ENCODE results near the gene FAM47E.

Gene FAM47E

DNA sequence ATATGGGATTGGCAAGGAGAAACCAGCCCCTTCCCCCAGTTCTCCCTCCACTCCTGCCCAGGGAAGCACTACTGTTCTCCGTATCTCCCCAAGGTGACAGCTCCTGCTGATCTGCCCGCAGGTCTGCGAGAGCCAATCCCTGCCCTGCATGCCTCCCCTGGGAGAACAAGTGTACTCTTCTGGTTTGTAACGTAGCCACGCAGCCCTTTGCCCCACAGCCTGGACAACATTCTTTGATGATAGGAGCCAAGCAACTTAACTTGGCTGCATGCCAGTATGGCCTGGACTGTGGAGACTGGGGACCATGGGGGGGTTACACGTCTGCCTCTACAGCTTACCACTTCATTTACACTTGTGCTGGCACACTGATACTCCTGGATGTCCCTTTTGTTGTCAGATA, 57.0 kb downstream of the FAM47E start:
- H3K27ac Mint-ChIP-seq, result no peak overlapping the region
- peaks cover 23% of the 10 kb centered on the region for H3K27me3 Mint-ChIP-seq
- peaks cover 14% of the 10 kb centered on the region for H3K4me1 Mint-ChIP-seq
- H3K36me3 Mint-ChIP-seq (ENCODE audit: low read depth), result no peaks in the 10 kb centered on the region
- no peaks in the 10 kb centered on the region for H3K9me3 Mint-ChIP-seq
- no peak for ATAC-seq
- no peak overlapping the region for H3K4me3 Mint-ChIP-seq
- no peak for DNase-seq

DNA sequence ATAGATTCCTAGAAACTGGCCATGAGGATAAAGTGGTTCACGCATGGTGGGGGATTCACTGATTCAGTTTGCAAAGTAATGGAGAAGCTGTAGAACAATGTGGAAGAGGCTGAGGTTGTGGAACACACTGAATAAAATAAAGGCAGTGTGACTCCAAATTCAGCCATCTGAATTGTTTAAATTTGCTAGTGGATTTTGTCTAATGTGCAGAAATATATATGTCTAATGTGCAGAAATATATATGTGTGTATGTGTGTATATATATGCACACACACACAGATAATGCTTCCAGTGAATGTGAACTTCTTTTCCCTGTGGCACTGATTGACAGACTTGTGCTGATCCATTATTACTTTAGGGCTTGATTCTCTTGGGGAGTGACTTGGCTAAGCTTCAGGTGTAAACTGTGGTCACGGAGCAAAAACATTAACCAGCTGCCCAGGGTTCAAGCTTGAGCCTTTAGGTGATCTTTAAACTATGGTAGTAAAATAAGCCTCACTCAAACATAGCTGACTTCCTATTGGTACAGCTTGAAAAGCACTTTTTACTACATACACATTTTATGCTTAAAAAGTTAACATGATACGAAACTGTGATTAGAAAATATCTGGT, 58.5 kb downstream of the FAM47E start:
- Mint-ChIP-seq H3K9me3 (no peaks in the 10 kb centered on the region), H3K4me3 (no peak overlapping the region), H3K27ac (no peak overlapping the region), H3K4me1 (peaks cover 9% of the 10 kb centered on the region), H3K36me3 (ENCODE audit: low read depth) (no peaks in the 10 kb centered on the region), H3K27me3 (peaks cover 18% of the 10 kb centered on the region)
- ATAC-seq (no peak), DNase-seq (no peak)

DNA sequence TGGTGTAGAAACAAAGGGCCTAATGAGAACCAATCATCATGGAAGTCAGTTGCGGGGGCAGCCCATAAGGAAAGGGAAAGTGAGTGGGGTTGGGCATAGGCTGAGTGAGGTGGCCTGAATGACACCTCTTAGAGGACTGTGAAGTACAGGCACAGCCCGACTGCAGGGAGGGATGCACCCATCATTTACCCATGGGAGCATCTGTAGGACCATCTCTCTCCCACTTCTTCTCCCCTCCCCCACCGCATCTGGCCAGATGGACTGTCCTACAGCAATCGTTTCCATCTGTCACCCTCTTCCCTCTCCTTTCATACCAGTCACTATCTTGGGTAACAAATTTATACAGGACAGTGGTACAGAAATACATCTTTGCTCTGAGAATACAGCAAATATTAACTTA, 59.2 kb downstream of the FAM47E start:
- Mint-ChIP-seq H3K27me3 (peaks cover 15% of the 10 kb centered on the region), H3K36me3 (ENCODE audit: low read depth) (no peaks in the 10 kb centered on the region), H3K4me3 (no peak overlapping the region), H3K27ac (no peak overlapping the region), H3K4me1 (peaks cover 2% of the 10 kb centered on the region), H3K9me3 (peaks cover 4% of the 10 kb centered on the region)
- ATAC-seq, result no peak
- no peak for DNase-seq

DNA sequence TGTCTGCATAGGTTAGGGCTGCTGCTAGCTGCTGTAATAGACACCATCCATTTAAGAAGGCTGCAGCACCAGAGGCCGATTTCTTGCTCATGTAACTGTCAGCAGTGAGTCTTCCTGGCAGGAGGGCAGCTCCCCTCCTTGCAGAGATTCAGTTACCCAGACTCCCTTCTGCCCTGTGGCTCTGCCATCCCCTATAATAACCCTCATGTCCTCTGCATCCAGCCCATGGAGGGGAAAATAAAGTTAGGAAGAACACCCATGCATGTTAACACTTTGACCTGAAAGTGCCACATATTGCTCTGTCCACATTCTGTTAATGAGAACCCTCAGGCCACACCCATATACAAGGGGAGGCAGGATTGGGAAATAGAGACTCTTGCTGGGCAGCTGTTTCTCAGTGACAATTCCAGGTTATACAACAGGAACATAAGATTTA, 60.4 kb downstream of the FAM47E start:
- Mint-ChIP-seq H3K9me3 (peaks cover 16% of the 10 kb centered on the region), H3K4me1 (no peaks in the 10 kb centered on the region), H3K27ac (no peak overlapping the region), H3K27me3 (peaks cover 17% of the 10 kb centered on the region), H3K4me3 (no peak overlapping the region), H3K36me3 (ENCODE audit: low read depth) (peaks cover 7% of the 10 kb centered on the region)
- ATAC-seq (no peak), DNase-seq (no peak)

DNA sequence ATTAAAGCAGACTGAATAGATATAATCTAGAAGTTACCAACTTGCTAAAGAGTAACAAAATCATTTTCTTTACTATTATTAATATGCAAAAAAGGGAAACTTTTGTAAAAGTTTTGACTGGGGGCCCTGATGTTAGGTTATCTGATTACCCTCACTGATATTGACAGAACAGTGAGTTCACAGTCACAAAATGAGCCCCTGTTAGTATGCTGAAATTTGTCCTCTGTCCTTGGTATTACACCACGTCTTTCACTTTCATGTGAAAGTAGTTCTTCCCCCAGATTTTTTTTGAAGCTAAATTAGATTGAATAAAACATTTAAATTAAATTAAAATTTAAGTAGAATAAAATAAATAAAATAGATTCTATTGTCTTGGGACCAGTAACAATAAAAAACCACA, 60.9 kb downstream of the FAM47E start:
- H3K9me3 Mint-ChIP-seq, result peaks cover 20% of the 10 kb centered on the region
- H3K4me3 Mint-ChIP-seq, result no peak overlapping the region
- peaks cover 7% of the 10 kb centered on the region for H3K36me3 Mint-ChIP-seq (ENCODE audit: low read depth)
- peaks cover 19% of the 10 kb centered on the region for H3K27me3 Mint-ChIP-seq
- DNase-seq (no peak), ATAC-seq (no peak)
- H3K27ac Mint-ChIP-seq, result no peak overlapping the region
- no peaks in the 10 kb centered on the region for H3K4me1 Mint-ChIP-seq

DNA sequence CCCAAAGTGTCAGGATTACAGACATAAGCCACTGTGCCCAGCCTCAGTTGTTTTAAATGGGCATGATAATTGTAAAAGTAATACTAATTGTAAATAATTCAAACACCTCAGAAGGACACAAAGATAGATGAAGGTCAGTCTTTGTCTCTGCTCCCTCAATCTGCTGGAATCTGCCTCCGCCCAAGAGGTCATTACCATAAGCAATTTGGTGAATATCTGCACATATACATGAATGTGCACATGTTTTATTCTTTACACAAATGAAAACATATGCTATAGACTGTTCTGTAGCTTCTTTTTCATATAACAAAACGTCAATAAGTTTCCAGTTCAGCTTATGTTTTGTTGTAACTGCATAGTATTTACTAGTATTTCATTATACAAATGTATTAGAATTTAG, 62.0 kb downstream of the FAM47E start:
- no peak for ATAC-seq
- Mint-ChIP-seq H3K9me3 (peaks cover 31% of the 10 kb centered on the region), H3K36me3 (ENCODE audit: low read depth) (peaks cover 7% of the 10 kb centered on the region), H3K4me1 (no peaks in the 10 kb centered on the region), H3K4me3 (no peak overlapping the region), H3K27me3 (peaks cover 16% of the 10 kb centered on the region), H3K27ac (no peak overlapping the region)
- DNase-seq, result no peak

DNA sequence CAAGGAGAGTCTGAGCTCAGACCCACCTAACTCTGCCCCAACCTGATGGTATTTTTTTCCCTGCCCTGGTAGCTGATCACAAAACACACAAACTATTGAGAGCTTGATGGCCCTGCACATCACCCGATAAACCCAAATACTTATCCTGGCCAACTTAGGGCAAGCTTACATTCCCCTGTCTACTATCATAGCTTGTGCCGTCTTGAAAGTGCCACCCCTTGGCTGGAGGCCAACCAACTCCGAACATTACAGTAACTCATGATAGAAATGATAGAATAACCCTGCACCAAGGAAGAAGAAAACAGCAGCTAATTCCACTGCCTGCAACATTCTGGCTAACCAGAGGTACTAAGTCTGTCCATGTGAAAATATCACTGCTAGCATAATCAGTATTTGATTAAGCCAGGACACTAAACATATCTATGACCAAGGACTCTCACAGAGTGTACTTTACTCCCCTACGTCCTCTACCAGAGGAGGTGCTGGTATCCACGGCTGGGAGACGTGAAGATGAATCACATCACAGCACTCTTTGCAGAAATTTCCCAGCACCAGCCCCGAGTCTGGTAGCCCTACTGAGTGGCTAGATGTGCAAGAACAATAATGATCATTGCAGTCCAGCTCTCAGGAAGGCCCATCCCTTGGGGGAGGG, 63.9 kb downstream of the FAM47E start:
- H3K4me1 Mint-ChIP-seq, result no peaks in the 10 kb centered on the region
- no peak overlapping the region for H3K27ac Mint-ChIP-seq
- peaks cover 10% of the 10 kb centered on the region for H3K36me3 Mint-ChIP-seq (ENCODE audit: low read depth)
- no peak overlapping the region for H3K4me3 Mint-ChIP-seq
- ATAC-seq (no peak), DNase-seq (no peak)
- H3K9me3 Mint-ChIP-seq, result peaks cover 43% of the 10 kb centered on the region
- H3K27me3 Mint-ChIP-seq, result peaks cover 7% of the 10 kb centered on the region

DNA sequence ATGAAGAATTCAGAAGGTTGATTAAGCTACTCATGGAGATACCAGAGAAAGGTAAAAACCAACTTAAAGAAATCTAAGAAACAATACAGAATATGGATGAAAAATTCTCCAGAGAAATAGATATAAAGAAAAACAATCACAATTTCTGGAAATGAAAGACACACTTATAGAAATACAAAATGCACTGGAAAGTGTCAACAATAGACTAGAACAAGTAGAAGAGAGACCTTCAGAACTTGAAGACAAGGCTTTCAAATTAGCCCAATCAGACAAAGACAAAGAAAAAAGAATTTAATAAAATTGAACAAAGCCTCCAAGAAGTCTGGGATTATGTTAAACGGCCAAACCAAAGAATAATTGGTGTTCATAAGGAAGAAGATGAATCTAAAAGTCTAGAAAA, 64.6 kb downstream of the FAM47E start:
- ATAC-seq, result no peak
- H3K27me3 Mint-ChIP-seq, result peaks cover 9% of the 10 kb centered on the region
- H3K27ac Mint-ChIP-seq, result no peak overlapping the region
- no peak for DNase-seq
- no peaks in the 10 kb centered on the region for H3K4me1 Mint-ChIP-seq
- H3K4me3 Mint-ChIP-seq, result no peak overlapping the region
- H3K36me3 Mint-ChIP-seq (ENCODE audit: low read depth), result peaks cover 10% of the 10 kb centered on the region
- H3K9me3 Mint-ChIP-seq, result peaks cover 45% of the 10 kb centered on the region

DNA sequence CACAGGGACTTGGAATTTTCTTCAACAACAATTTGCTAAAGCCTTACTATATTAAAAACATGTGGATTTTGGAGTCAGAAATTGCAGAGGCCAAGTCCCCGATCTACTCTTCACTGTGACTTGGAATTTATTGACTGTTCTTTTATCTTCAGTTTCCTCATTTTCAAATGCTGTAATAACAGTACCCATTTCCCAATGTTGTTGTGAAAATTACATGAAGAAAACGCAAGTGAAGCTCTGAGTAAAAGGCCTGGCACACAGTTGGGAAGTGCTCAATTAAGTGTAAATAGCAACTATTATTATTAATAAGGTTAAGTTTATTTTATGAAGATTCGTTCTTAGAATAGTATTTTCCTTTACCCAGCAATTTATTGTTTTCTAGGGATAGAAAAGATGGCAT, 70.7 kb downstream of the FAM47E start:
- no peak overlapping the region for H3K4me3 Mint-ChIP-seq
- peaks cover 46% of the 10 kb centered on the region for H3K9me3 Mint-ChIP-seq
- H3K27me3 Mint-ChIP-seq, result peaks cover 3% of the 10 kb centered on the region

DNA sequence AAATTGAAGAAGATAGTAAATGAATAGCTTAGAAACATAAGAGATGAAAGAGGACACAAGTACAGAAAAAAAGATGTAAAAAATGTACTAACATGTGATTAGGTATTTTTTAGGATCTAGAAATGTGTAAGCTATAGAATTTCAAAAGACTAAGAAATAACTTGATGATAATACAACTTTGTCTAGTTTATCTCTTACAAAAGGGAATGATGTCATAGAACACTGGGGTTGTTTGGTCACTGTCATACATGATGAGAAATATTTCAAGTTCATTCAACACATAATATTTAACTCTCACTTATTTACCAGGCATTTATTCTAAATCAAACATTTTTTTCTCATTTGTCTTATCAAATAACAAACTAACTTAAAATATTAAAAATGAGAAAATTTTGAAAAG, 73.6 kb downstream of the FAM47E start:
- DNase-seq (no peak), ATAC-seq (no peak)
- Mint-ChIP-seq H3K36me3 (ENCODE audit: low read depth) (peaks cover 3% of the 10 kb centered on the region), H3K27me3 (peaks cover 4% of the 10 kb centered on the region), H3K4me1 (no peaks in the 10 kb centered on the region), H3K27ac (no peak overlapping the region), H3K4me3 (no peak overlapping the region), H3K9me3 (peaks cover 33% of the 10 kb centered on the region)

More for the DNA sequence above, 70.7 kb downstream of the FAM47E start:
- Mint-ChIP-seq H3K4me1 (no peaks in the 10 kb centered on the region), H3K27ac (no peak overlapping the region), H3K36me3 (ENCODE audit: low read depth) (peaks cover 3% of the 10 kb centered on the region)
- ATAC-seq, result no peak
- no peak for DNase-seq

DNA sequence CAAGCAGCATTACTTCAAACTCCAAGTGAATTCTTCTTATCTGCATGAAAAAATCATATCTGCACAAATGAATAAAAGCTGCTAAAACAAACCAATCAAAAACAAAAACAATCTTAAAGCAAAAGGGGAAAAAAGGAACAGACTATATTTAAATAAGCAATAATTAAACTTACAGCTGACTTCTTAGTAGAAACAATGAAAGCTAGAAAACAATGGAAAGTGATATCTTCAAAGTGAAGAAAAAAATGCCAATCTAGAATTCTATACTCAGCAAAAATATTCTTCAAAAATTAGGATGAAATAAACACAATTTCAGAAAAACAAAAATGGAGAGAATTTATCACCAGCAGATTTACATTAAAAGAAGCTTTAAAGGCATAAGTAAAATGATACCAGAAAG, 75.0 kb downstream of the FAM47E start:
- Mint-ChIP-seq H3K4me1 (no peaks in the 10 kb centered on the region), H3K27me3 (peaks cover 2% of the 10 kb centered on the region), H3K27ac (no peak overlapping the region), H3K4me3 (no peak overlapping the region), H3K9me3 (peaks cover 28% of the 10 kb centered on the region), H3K36me3 (ENCODE audit: low read depth) (no peaks in the 10 kb centered on the region)
- no peak for ATAC-seq
- DNase-seq, result no peak

Data from activated naive CD8-positive, alpha-beta T cell treated with anti-CD3 and anti-CD28 coated beads, Interleukin-2, amount 50 U/mL, for 24 hours (primary cell).